Measurements from ENCODE around the gene PCDHA3.
"Not testable (repeated sequence)": the region's sequence is repeated elsewhere in the genome, so short reads cannot be mapped to it uniquely, and the experiment has no call there.

The PCDHA3 gene

GRCh38 chr5:140801494-140801841, 611 bp downstream of the PCDHA3 start:
- no peak for TF ChIP-seq POLR2A (IDR thresholded peaks at IDR 0.05; ENCODE audit: low read depth, low read length)
- FAIRE-seq (no peak), DNase-seq (ENCODE audit: insufficient read length, low spot score) (no peak)

- FAIRE-seq: not testable (repeated sequence)
Observed at GRCh38 chr5:140802381-140802780, 1.5 kb downstream of the PCDHA3 start.

GRCh38 chr5:140802781-140803271, 2.0 kb downstream of the PCDHA3 start:
- FAIRE-seq: no peak
- TF ChIP-seq POLR2A (IDR thresholded peaks at IDR 0.05; ENCODE audit: low read depth, low read length): no peak
- DNase-seq (ENCODE audit: insufficient read length, low spot score): no peak

More at GRCh38 chr5:140802381-140802780, 1.5 kb downstream of the PCDHA3 start:
- DNase-seq (ENCODE audit: insufficient read length, low spot score): not testable (repeated sequence)

- DNase-seq (ENCODE audit: insufficient read length, low spot score) (no peak), FAIRE-seq (peak; percentile 71)
- no peak for TF ChIP-seq POLR2A (IDR thresholded peaks at IDR 0.05; ENCODE audit: low read depth, low read length)
Observed at GRCh38 chr5:140806834-140807775, 6.2 kb downstream of the PCDHA3 start, which contains the start of gene PCDHA4. PCDHA4 (plus strand) TSS chr5:140807068.

- DNase-seq (ENCODE audit: insufficient read length, low spot score); FAIRE-seq: not testable (repeated sequence)
Observed at GRCh38 chr5:140808241-140808888, 7.5 kb downstream of the PCDHA3 start.

GRCh38 chr5:140808889-140809291, 8.0 kb downstream of the PCDHA3 start:
- FAIRE-seq: no peak
- no peak for DNase-seq (ENCODE audit: insufficient read length, low spot score)
- no peak for TF ChIP-seq POLR2A (IDR thresholded peaks at IDR 0.05; ENCODE audit: low read depth, low read length)

GRCh38 chr5:140821375-140822280, 20.8 kb downstream of the PCDHA3 start, which contains the start of gene PCDHA5:
PCDHA5 (plus strand) TSS chr5:140821613.
- TF ChIP-seq POLR2A (IDR thresholded peaks at IDR 0.05; ENCODE audit: low read depth, low read length): no peak
- DNase-seq (ENCODE audit: insufficient read length, low spot score): no peak
- FAIRE-seq: no peak

- no peak for DNase-seq (ENCODE audit: insufficient read length, low spot score)
- FAIRE-seq: no peak
- no peak for TF ChIP-seq POLR2A (IDR thresholded peaks at IDR 0.05; ENCODE audit: low read depth, low read length)
Observed at GRCh38 chr5:140822281-140822629, 21.4 kb downstream of the PCDHA3 start.

GRCh38 chr5:140822969-140823368, 22.1 kb downstream of the PCDHA3 start:
- DNase-seq (ENCODE audit: insufficient read length, low spot score): not testable (repeated sequence)

GRCh38 chr5:140823475-140823874, 22.6 kb downstream of the PCDHA3 start:
- DNase-seq (ENCODE audit: insufficient read length, low spot score) (no peak), FAIRE-seq (no peak)
- no peak for TF ChIP-seq POLR2A (IDR thresholded peaks at IDR 0.05; ENCODE audit: low read depth, low read length)

More at GRCh38 chr5:140822969-140823368, 22.1 kb downstream of the PCDHA3 start:
- not testable (repeated sequence) for FAIRE-seq

- FAIRE-seq (no peak), DNase-seq (ENCODE audit: insufficient read length, low spot score) (no peak)
- no peak for TF ChIP-seq POLR2A (IDR thresholded peaks at IDR 0.05; ENCODE audit: low read depth, low read length)
Observed at GRCh38 chr5:140827704-140828361, 27.0 kb downstream of the PCDHA3 start, which contains the start of gene PCDHA6. PCDHA6 (plus strand) TSS chr5:140827960; CDS start chr5:140828092, 132 bp downstream.

- TF ChIP-seq POLR2A (IDR thresholded peaks at IDR 0.05; ENCODE audit: low read depth, low read length): no peak
- FAIRE-seq: no peak
Observed at GRCh38 chr5:140828362-140828737, 27.5 kb downstream of the PCDHA3 start.

GRCh38 chr5:140829511-140830501, 28.9 kb downstream of the PCDHA3 start:
- not testable (repeated sequence) for FAIRE-seq; DNase-seq (ENCODE audit: insufficient read length, low spot score)

More at GRCh38 chr5:140828362-140828737, 27.5 kb downstream of the PCDHA3 start:
- DNase-seq (ENCODE audit: insufficient read length, low spot score): no peak

Data from H54 (cell line).